Endothelial cell of umbilical vein (primary cell): ENCODE data around the gene COPS6. TPM values are rescaled to one million over a fixed set of nuclear protein-coding genes. Genes with fewer than 3 reads are reported as not detected.

Experiments used
- BruUV-seq: library from RNA; stranded (reverse); fragments of 400-500 nt; replicated peaks from 2 replicates; lab custom pipeline; 2021; lab: Mats Ljungman, UMichigan
- CTCF ChIA-PET: fragments of 300-600, 350-600 bp; sonication (Branson Sonifier 250); formaldehyde crosslinking; loops from one replicate; lab custom pipeline; 2021; ENCODE audit warnings: antibody characterized with exemption, inconsistent platforms; lab: Charles Lee
- POLR2A ChIA-PET: fragments of 300-600, 350-600 bp; sonication (Branson Sonifier 250); formaldehyde crosslinking; loops from one replicate; lab custom pipeline; 2021; ENCODE audit warnings: antibody characterized with exemption, inconsistent platforms; lab: Charles Lee
- DNase-seq: peaks from one replicate; pipeline ENCODE4 v3.0.0-alpha.2; 2011; ENCODE audit warnings: low read depth, low spot score
- FAIRE-seq: peaks from 2 replicates; lab custom pipeline; 2011; peaks lifted over from hg19 to GRCh38; lab: Jason Lieb, UNC
- H2AFZ ChIP-seq: 2 replicates; pipeline ENCODE4 v1.6.0; 2012; ENCODE audit warnings: low read depth, low read length, control low read depth, inconsistent platforms
- H3K27ac ChIP-seq: 2 replicates; pipeline ENCODE4 v1.5.1; 2011; ENCODE audit warnings: low read depth, mild to moderate bottlenecking, control low read depth, low read length, moderate library complexity; ENCODE audit not compliant: insufficient read depth
- H3K27me3 ChIP-seq, 2 experiments: 2 replicates each; pipeline versions ENCODE4 v1.6.0 to v1.6.1; 2011; ENCODE audit warnings: low read length in 2 of 2, mixed read lengths in 1 of 2; ENCODE audit not compliant: control insufficient read depth in 2 of 2, insufficient read depth in 2 of 2
- H3K36me3 ChIP-seq, 2 experiments: 2 replicates in 1 of 2; 3 replicates in 1 of 2; pipeline ENCODE4 v1.5.1; 2011; ENCODE audit warnings: low read length in 2 of 2, mild to moderate bottlenecking in 1 of 2, moderate library complexity in 1 of 2; ENCODE audit not compliant: control insufficient read depth in 2 of 2, insufficient read depth in 2 of 2; ENCODE audit errors: extremely low read depth in 1 of 2
- H3K4me1 ChIP-seq: 3 replicates; pipeline ENCODE4 v1.5.1; 2011; ENCODE audit warnings: mild to moderate bottlenecking, low read length; ENCODE audit not compliant: control insufficient read depth, insufficient read depth; ENCODE audit errors: extremely low read depth
- H3K4me2 ChIP-seq: 2 replicates; pipeline ENCODE4 v1.6.1; 2011; ENCODE audit warnings: low read length, control low read depth, mixed read lengths; ENCODE audit not compliant: insufficient read depth
- H3K4me3 ChIP-seq, 3 experiments: fragments of 200-600 bp in 1 of 3; sonication (generic), shearing (Covaris generic) in 1 of 3; replicated peaks in 1 of 3; 2 replicates each; pipeline ENCODE4 v1.5.1; 2011 to 2016; ENCODE audit warnings: control low read depth in 3 of 3, low read length in 3 of 3, mild to moderate bottlenecking in 2 of 3, inconsistent platforms in 1 of 3, low read depth in 1 of 3, moderate library complexity in 1 of 3; ENCODE audit not compliant: insufficient read depth in 1 of 3
- H3K79me2 ChIP-seq: 2 replicates; pipeline ENCODE4 v1.6.0; 2012; ENCODE audit warnings: low read length, inconsistent platforms; ENCODE audit not compliant: control insufficient read depth, insufficient read depth
- H3K9ac ChIP-seq: replicated peaks from 2 replicates; pipeline ENCODE3; 2011; ENCODE audit warnings: low read length, control low read depth; ENCODE audit not compliant: insufficient read depth; ENCODE audit errors: extremely low read depth
- H3K9me1 ChIP-seq: replicated peaks from 3 replicates; pipeline ENCODE4 v1.6.0; 2011; ENCODE audit warnings: mild to moderate bottlenecking, low read length; ENCODE audit not compliant: control insufficient read depth, insufficient read depth; ENCODE audit errors: extremely low read depth
- H3K9me3 ChIP-seq: replicated peaks from 2 replicates; pipeline ENCODE4 v1.5.1; 2012; ENCODE audit warnings: low read length, inconsistent platforms; ENCODE audit not compliant: control insufficient read depth, insufficient read depth
- H4K20me1 ChIP-seq: replicated peaks from 2 replicates; pipeline ENCODE3; 2011; ENCODE audit warnings: mild to moderate bottlenecking, low read length; ENCODE audit not compliant: control insufficient read depth, insufficient read depth; ENCODE audit errors: extremely low read depth
- EZH2 ChIP-seq: IDR thresholded peaks from 2 replicates; pipeline ENCODE4 v1.6.1; 2012; ENCODE audit warnings: borderline replicate concordance, low read depth, mild to moderate bottlenecking, moderate library complexity, low read length, inconsistent platforms; ENCODE audit not compliant: severe bottlenecking
- FOS ChIP-seq: IDR thresholded peaks from 2 replicates; pipeline ENCODE4 v1.6.1; 2011; ENCODE audit warnings: mild to moderate bottlenecking, low read length, moderate library complexity, borderline replicate concordance; ENCODE audit not compliant: insufficient read depth
- GATA2 ChIP-seq: IDR thresholded peaks from 2 replicates; pipeline ENCODE4 v1.7.0; 2011; ENCODE audit warnings: low read depth, mild to moderate bottlenecking, moderate library complexity, mixed read lengths, low read length; ENCODE audit not compliant: insufficient read length, insufficient read depth
- JUN ChIP-seq: IDR thresholded peaks from 2 replicates; pipeline ENCODE4 v1.6.1; 2011; ENCODE audit warnings: borderline replicate concordance, low read depth; ENCODE audit not compliant: insufficient read length, insufficient read depth
- MAX ChIP-seq: IDR thresholded peaks from 2 replicates; pipeline ENCODE4 v1.6.1; 2011; ENCODE audit not compliant: insufficient read depth, insufficient read length
- MYC ChIP-seq: IDR thresholded peaks from one replicate; pipeline ENCODE4 v1.6.1; 2011; ENCODE audit warnings: mild to moderate bottlenecking, low read depth, low read length
- POLR2A ChIP-seq: IDR thresholded peaks from 2 replicates; pipeline ENCODE4 v1.6.1; 2012; ENCODE audit warnings: low read depth, mild to moderate bottlenecking, control low read depth, low read length
- POLR2AphosphoS5 ChIP-seq: IDR thresholded peaks from 2 replicates; pipeline ENCODE4 v1.6.1; 2012; ENCODE audit warnings: low read depth, mild to moderate bottlenecking, control low read depth, low read length, moderate library complexity; ENCODE audit not compliant: insufficient read depth
- dilution Hi-C: fragments of 300-500 bp; cut with MboI; formaldehyde crosslinking; loops from one replicate; pipeline ENCODE4 v1.15.0; 2019; ENCODE audit warnings: low sequenced_read_pairs; ENCODE audit not compliant: extremely low pct_ligation_motif_present
- intact Hi-C: fragments of 100-400 bp; cut with micrococcal nuclease; formaldehyde crosslinking; loops from one replicate; pipeline ENCODE4 v1.10.0; 2022
- polyA plus RNA-seq, 4 experiments: library from polyadenylated mRNA; depleted of rRNA in 3 of 4; stranded (reverse) in 3 of 4; unstranded in 1 of 4; fragments of >200 nt; gene quantifications; 2 replicates each; pipeline versions ENCODE4 v1.2.1 to v1.2.3, GENCODE V29; 2011 to 2012; ENCODE audit warnings: missing spikeins in 1 of 4
- total RNA-seq: library from RNA; stranded (reverse); gene quantifications from 2 replicates; pipeline ENCODE4 v1.2.3, GENCODE V29; 2021
- TF ChIP-seq, protein P1 (sequence below), 2 donors: IDR thresholded peaks; 1 replicate in 1 of 2; 2 replicates in 1 of 2; pipeline ENCODE4 v1.5.1; 2011; ENCODE audit warnings: low read length in 2 of 2, mild to moderate bottlenecking in 2 of 2, moderate library complexity in 2 of 2, control low read depth in 1 of 2, inconsistent platforms in 1 of 2, low read depth in 1 of 2; ENCODE audit not compliant: insufficient read depth in 1 of 2; ENCODE audit errors: extremely low read depth in 1 of 2

Gene COPS6
- total and polyA plus RNA-seq, 2 donors (not counting 3 experiments of a cell fraction or from before 2014, with no cell fraction given) = 188 to 251 TPM

- Histone ChIP-seq H3K4me2 (no peak overlapping the region), H3K4me1 (no peaks in the 10 kb centered on the region), H3K4me3 (no peak overlapping the region), H3K9me1 (no peaks in the 10 kb centered on the region), H3K9ac (no peak overlapping the region), H4K20me1 (no peaks in the 10 kb centered on the region), H3K79me2 (no peaks in the 10 kb centered on the region), H3K27ac (no peak overlapping the region), H2AFZ (no peak overlapping the region), H3K36me3 (peaks cover 18 to 20% of the 10 kb centered on the region in 2 experiments), H3K9me3 (no peaks in the 10 kb centered on the region), H3K27me3 (no peaks in the 10 kb centered on the region)
- dilution Hi-C loops (no loop called here), intact Hi-C loops (no loop called here)
- ChIA-PET CTCF (interaction anchor here (1.2 to 1.5 kb wide), 4 partner anchors 10 to 69 kb away, joined by 3 to 6 read pairs (median 4); partner anchors contain the start of gene ZSCAN21), POLR2A (no interaction called here)
- no peak for TF ChIP-seq FOS
- TF ChIP-seq, protein P1, sequence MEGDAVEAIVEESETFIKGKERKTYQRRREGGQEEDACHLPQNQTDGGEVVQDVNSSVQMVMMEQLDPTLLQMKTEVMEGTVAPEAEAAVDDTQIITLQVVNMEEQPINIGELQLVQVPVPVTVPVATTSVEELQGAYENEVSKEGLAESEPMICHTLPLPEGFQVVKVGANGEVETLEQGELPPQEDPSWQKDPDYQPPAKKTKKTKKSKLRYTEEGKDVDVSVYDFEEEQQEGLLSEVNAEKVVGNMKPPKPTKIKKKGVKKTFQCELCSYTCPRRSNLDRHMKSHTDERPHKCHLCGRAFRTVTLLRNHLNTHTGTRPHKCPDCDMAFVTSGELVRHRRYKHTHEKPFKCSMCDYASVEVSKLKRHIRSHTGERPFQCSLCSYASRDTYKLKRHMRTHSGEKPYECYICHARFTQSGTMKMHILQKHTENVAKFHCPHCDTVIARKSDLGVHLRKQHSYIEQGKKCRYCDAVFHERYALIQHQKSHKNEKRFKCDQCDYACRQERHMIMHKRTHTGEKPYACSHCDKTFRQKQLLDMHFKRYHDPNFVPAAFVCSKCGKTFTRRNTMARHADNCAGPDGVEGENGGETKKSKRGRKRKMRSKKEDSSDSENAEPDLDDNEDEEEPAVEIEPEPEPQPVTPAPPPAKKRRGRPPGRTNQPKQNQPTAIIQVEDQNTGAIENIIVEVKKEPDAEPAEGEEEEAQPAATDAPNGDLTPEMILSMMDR (IDR thresholded peaks at IDR 0.05; ENCODE audit: extremely low read depth in 1 of 2, insufficient read depth in 1 of 2, low read depth in 1 of 2, low read length in 2 of 2) = no peak
- TF ChIP-seq MAX = no peak
- no peak for TF ChIP-seq POLR2A
- no peak for TF ChIP-seq JUN
- TF ChIP-seq GATA2 = no peak
- no peak for TF ChIP-seq EZH2
- no peak for TF ChIP-seq POLR2AphosphoS5
- TF ChIP-seq MYC = no peak
- DNase-seq = no peak
- no TSS peak for BruUV-seq
- no peak for FAIRE-seq
These were observed 29.5 kb upstream of the COPS6 start for GRCh38 chr7:100059251-100059739.
